ENCODE data around the gene DGKB.

- TF ChIP-seq POLR2A (IDR thresholded peaks at IDR 0.05) (no peak), CTCF (IDR thresholded peaks at IDR 0.05) (no peak), EP300 (IDR thresholded peaks at IDR 0.05) (no peak)
Observed at GRCh38 chr7:14551310-14551709, 351.2 kb downstream of the DGKB start.

Data from ovary (tissue), 3 donors.